GM23338 (cell line): ENCODE results near the gene AKT2. TPM values are rescaled to one million over a fixed set of nuclear protein-coding genes. Genes with fewer than 3 reads are reported as not detected.

Experiments used
- ATAC-seq: fragments of 200-7000 bp; cut with Tn5 transposase; 3 replicates; pipeline ENCODE4 v1.9.1; 2020
- DNase-seq: peaks from one replicate; pipeline ENCODE4 v3.0.0-alpha.2; 2015; ENCODE audit warnings: low spot score
- H2AFZ ChIP-seq: fragments of 200-600 bp; sonication (generic); 2 replicates; pipeline ENCODE4 v1.8.0; 2016; ENCODE audit warnings: antibody characterized with exemption, mild to moderate bottlenecking, moderate library complexity
- H3F3A ChIP-seq: fragments of 200-600 bp; sonication (generic); replicated peaks from 2 replicates; pipeline ENCODE4 v1.8.0; 2017; ENCODE audit warnings: antibody characterized with exemption, mixed run types, low read depth
- H3K27ac ChIP-seq: fragments of 200-600 bp; sonication (generic); 2 replicates; pipeline ENCODE4 v1.6.1; 2016; ENCODE audit warnings: low read depth
- H3K27me3 ChIP-seq: fragments of 200-600 bp; sonication (generic); 2 replicates; pipeline ENCODE4 v1.8.0; 2016; ENCODE audit warnings: mild to moderate bottlenecking, mixed run types, moderate library complexity; ENCODE audit not compliant: insufficient read depth
- H3K36me3 ChIP-seq: fragments of 200-600 bp; sonication (generic); 2 replicates; pipeline ENCODE4 v1.8.0; 2016; ENCODE audit warnings: mild to moderate bottlenecking; ENCODE audit not compliant: insufficient read depth
- H3K4me1 ChIP-seq: fragments of 200-600 bp; sonication (generic); 2 replicates; pipeline ENCODE4 v1.8.0; 2016; ENCODE audit warnings: mild to moderate bottlenecking, moderate library complexity; ENCODE audit not compliant: insufficient read depth
- H3K4me2 ChIP-seq: fragments of 200-600 bp; sonication (generic); 2 replicates; pipeline ENCODE4 v1.7.1; 2017; ENCODE audit warnings: mixed run types
- H3K4me3 ChIP-seq: fragments of 200-600 bp; sonication (generic); 2 replicates; pipeline ENCODE4 v1.6.1; 2016; ENCODE audit warnings: mixed run types
- H3K79me2 ChIP-seq: fragments of 200-600 bp; sonication (generic); replicated peaks from 2 replicates; pipeline ENCODE4 v1.8.0; 2017; ENCODE audit warnings: mild to moderate bottlenecking; ENCODE audit not compliant: insufficient read depth
- H3K9me2 ChIP-seq: fragments of 200-600 bp; sonication (generic); 2 replicates; pipeline ENCODE4 v1.8.0; 2017; ENCODE audit not compliant: insufficient read depth
- H4K20me1 ChIP-seq: fragments of 200-600 bp; sonication (generic); replicated peaks from 2 replicates; pipeline ENCODE4 v1.8.0; 2017; ENCODE audit warnings: mild to moderate bottlenecking; ENCODE audit not compliant: insufficient read depth
- H3K27ac Mint-ChIP-seq: 2 replicates; pipeline ENCODE4 v1.8.0; 2020; ENCODE audit warnings: inconsistent platforms, mild to moderate bottlenecking, moderate library complexity, mixed read lengths
- H3K27me3 Mint-ChIP-seq: 3 replicates; pipeline ENCODE4 v1.8.0; 2022; ENCODE audit warnings: low read depth, mild to moderate bottlenecking, moderate library complexity, mixed read lengths, inconsistent platforms; ENCODE audit not compliant: insufficient read depth, poor library complexity
- H3K36me3 Mint-ChIP-seq: 3 replicates; pipeline ENCODE4 v1.8.0; 2021; ENCODE audit warnings: low read depth, mild to moderate bottlenecking, inconsistent platforms, moderate library complexity, mixed read lengths
- H3K4me1 Mint-ChIP-seq: 3 replicates; pipeline ENCODE4 v1.8.0; 2020; ENCODE audit warnings: mild to moderate bottlenecking, inconsistent platforms, mixed read lengths
- H3K4me3 Mint-ChIP-seq: 3 replicates; pipeline ENCODE4 v1.8.0; 2021; ENCODE audit warnings: moderate library complexity, mild to moderate bottlenecking, inconsistent platforms, mixed read lengths
- H3K9me3 Mint-ChIP-seq: 3 replicates; pipeline ENCODE4 v1.8.0; 2020; ENCODE audit warnings: moderate library complexity, mild to moderate bottlenecking, inconsistent platforms, mixed read lengths
- CREB1 ChIP-seq: fragments of 250-450 bp; sonication (Bioruptor Pico); IDR thresholded peaks from 2 replicates; pipeline ENCODE4 v1.5.0; 2020; ENCODE audit warnings: low read depth, mild to moderate bottlenecking, moderate library complexity
- EZH2 ChIP-seq: fragments of 200-600 bp; sonication (generic); IDR thresholded peaks from one replicate; pipeline ENCODE4 v1.8.0; 2017; ENCODE audit warnings: antibody characterized with exemption, mild to moderate bottlenecking, low read depth; ENCODE audit not compliant: unreplicated experiment
- EZH2phosphoT487 ChIP-seq: fragments of 200-600 bp; sonication (generic); IDR thresholded peaks from one replicate; pipeline ENCODE4 v1.8.1; 2018; ENCODE audit warnings: antibody characterized with exemption; ENCODE audit not compliant: unreplicated experiment
- JUNB ChIP-seq: IDR thresholded peaks from one replicate; pipeline ENCODE4 v1.6.1; 2016; ENCODE audit warnings: antibody characterized with exemption; ENCODE audit not compliant: unreplicated experiment
- NANOG ChIP-seq: IDR thresholded peaks from 2 replicates; pipeline ENCODE4 v1.6.1; 2016; ENCODE audit warnings: antibody characterized with exemption, borderline replicate concordance
- POLR2AphosphoS5 ChIP-seq: IDR thresholded peaks from 2 replicates; pipeline ENCODE4 v1.6.1; 2016; ENCODE audit warnings: antibody characterized with exemption, low read depth
- STAT1 ChIP-seq: IDR thresholded peaks from one replicate; pipeline ENCODE4 v1.6.1; 2016; ENCODE audit warnings: antibody characterized with exemption; ENCODE audit not compliant: unreplicated experiment
- ZNF114 ChIP-seq: fragments of 250-450 bp; sonication (Bioruptor Pico); IDR thresholded peaks from 2 replicates; pipeline ENCODE4 v1.5.0; 2020; ENCODE audit warnings: mild to moderate bottlenecking, moderate library complexity
- ZNF331 ChIP-seq: fragments of 250-450 bp; sonication (Bioruptor Pico); IDR thresholded peaks from 2 replicates; pipeline ENCODE4 v1.5.0; 2020; ENCODE audit warnings: low read depth, mild to moderate bottlenecking, moderate library complexity
- polyA plus RNA-seq: library from polyadenylated mRNA; unstranded; fragments of >200 nt; fragmentation: Nextera tagmentation; extraction: Ambion mirVana; gene quantifications from 2 replicates; pipeline ENCODE4 v1.2.1, GENCODE V29; 2016
- total RNA-seq: library from RNA; depleted of rRNA; stranded (reverse); fragments of >200 nt; shearing (Covaris generic); gene quantifications from 2 replicates; pipeline ENCODE4 v1.2.3, GENCODE V29; 2014
- TF ChIP-seq, protein P1 (sequence below): fragments of 250-450 bp; sonication (Bioruptor Pico); IDR thresholded peaks from 2 replicates; pipeline ENCODE4 v1.5.0; 2020; ENCODE audit warnings: mild to moderate bottlenecking, moderate library complexity
- TF ChIP-seq, protein P2 (sequence below): IDR thresholded peaks from 2 replicates; pipeline ENCODE4 v1.6.1; 2016; ENCODE audit warnings: antibody characterized with exemption
- TF ChIP-seq, protein P3 (sequence below), 2 experiments: fragments of 200-600 bp in 1 of 2; sonication (generic) in 1 of 2; conservative IDR thresholded peaks; 2 replicates each; pipeline versions ENCODE4 v1.5.1 to v1.6.1; 2016 to 2017; ENCODE audit warnings: antibody characterized with exemption in 2 of 2, low read depth in 2 of 2, mild to moderate bottlenecking in 2 of 2, moderate library complexity in 1 of 2

The AKT2 gene
- total and polyA plus RNA-seq, 2 experiments from 2014 or later, result 17.6 to 123 TPM

- H3K27ac Mint-ChIP-seq, result peak overlapping the region; percentile 71; the same call in 1 of the 2 replicates
- Histone ChIP-seq H3K4me2 (no peak overlapping the region), H3K79me2 (no peaks in the 10 kb centered on the region; the same call in 1 of the 2 replicates), H3F3A (no peaks in the 10 kb centered on the region), H4K20me1 (peaks cover 6% of the 10 kb centered on the region; the same call in 1 of the 2 replicates), H3K4me1 (peaks cover 2% of the 10 kb centered on the region; the same call in 1 of the 2 replicates), H3K36me3 (no peaks in the 10 kb centered on the region; the same call in 1 of the 2 replicates), H3K4me3 (no peak overlapping the region), H3K27me3 (no peaks in the 10 kb centered on the region), H2AFZ (no peak overlapping the region), H3K9me2 (no peaks in the 10 kb centered on the region), H3K27ac (no peak overlapping the region)
- no peak for TF ChIP-seq POLR2AphosphoS5
- TF ChIP-seq, protein P1, sequence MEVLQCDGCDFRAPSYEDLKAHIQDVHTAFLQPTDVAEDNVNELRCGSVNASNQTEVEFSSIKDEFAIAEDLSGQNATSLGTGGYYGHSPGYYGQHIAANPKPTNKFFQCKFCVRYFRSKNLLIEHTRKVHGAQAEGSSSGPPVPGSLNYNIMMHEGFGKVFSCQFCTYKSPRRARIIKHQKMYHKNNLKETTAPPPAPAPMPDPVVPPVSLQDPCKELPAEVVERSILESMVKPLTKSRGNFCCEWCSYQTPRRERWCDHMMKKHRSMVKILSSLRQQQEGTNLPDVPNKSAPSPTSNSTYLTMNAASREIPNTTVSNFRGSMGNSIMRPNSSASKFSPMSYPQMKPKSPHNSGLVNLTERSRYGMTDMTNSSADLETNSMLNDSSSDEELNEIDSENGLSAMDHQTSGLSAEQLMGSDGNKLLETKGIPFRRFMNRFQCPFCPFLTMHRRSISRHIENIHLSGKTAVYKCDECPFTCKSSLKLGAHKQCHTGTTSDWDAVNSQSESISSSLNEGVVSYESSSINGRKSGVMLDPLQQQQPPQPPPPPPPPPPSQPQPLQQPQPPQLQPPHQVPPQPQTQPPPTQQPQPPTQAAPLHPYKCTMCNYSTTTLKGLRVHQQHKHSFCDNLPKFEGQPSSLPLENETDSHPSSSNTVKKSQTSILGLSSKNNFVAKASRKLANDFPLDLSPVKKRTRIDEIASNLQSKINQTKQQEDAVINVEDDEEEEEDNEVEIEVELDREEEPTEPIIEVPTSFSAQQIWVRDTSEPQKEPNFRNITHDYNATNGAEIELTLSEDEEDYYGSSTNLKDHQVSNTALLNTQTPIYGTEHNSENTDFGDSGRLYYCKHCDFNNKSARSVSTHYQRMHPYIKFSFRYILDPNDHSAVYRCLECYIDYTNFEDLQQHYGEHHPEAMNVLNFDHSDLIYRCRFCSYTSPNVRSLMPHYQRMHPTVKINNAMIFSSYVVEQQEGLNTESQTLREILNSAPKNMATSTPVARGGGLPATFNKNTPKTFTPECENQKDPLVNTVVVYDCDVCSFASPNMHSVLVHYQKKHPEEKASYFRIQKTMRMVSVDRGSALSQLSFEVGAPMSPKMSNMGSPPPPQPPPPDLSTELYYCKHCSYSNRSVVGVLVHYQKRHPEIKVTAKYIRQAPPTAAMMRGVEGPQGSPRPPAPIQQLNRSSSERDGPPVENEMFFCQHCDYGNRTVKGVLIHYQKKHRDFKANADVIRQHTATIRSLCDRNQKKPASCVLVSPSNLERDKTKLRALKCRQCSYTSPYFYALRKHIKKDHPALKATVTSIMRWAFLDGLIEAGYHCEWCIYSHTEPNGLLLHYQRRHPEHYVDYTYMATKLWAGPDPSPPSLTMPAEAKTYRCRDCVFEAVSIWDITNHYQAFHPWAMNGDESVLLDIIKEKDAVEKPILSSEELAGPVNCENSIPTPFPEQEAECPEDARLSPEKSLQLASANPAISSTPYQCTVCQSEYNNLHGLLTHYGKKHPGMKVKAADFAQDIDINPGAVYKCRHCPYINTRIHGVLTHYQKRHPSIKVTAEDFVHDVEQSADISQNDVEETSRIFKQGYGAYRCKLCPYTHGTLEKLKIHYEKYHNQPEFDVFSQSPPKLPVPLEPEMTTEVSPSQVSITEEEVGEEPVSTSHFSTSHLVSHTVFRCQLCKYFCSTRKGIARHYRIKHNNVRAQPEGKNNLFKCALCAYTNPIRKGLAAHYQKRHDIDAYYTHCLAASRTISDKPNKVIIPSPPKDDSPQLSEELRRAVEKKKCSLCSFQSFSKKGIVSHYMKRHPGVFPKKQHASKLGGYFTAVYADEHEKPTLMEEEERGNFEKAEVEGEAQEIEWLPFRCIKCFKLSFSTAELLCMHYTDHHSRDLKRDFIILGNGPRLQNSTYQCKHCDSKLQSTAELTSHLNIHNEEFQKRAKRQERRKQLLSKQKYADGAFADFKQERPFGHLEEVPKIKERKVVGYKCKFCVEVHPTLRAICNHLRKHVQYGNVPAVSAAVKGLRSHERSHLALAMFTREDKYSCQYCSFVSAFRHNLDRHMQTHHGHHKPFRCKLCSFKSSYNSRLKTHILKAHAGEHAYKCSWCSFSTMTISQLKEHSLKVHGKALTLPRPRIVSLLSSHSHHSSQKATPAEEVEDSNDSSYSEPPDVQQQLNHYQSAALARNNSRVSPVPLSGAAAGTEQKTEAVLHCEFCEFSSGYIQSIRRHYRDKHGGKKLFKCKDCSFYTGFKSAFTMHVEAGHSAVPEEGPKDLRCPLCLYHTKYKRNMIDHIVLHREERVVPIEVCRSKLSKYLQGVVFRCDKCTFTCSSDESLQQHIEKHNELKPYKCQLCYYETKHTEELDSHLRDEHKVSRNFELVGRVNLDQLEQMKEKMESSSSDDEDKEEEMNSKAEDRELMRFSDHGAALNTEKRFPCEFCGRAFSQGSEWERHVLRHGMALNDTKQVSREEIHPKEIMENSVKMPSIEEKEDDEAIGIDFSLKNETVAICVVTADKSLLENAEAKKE (CRISPR knock-in tag), result no peak
- TF ChIP-seq EZH2, result no peak
- TF ChIP-seq NANOG, result no peak
- TF ChIP-seq, protein P2, sequence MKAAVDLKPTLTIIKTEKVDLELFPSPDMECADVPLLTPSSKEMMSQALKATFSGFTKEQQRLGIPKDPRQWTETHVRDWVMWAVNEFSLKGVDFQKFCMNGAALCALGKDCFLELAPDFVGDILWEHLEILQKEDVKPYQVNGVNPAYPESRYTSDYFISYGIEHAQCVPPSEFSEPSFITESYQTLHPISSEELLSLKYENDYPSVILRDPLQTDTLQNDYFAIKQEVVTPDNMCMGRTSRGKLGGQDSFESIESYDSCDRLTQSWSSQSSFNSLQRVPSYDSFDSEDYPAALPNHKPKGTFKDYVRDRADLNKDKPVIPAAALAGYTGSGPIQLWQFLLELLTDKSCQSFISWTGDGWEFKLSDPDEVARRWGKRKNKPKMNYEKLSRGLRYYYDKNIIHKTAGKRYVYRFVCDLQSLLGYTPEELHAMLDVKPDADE, result no peak
- TF ChIP-seq EZH2phosphoT487, result no peak
- TF ChIP-seq STAT1, result no peak
- TF ChIP-seq ZNF114 (CRISPR knock-in tag), result no peak
- TF ChIP-seq, protein P3, sequence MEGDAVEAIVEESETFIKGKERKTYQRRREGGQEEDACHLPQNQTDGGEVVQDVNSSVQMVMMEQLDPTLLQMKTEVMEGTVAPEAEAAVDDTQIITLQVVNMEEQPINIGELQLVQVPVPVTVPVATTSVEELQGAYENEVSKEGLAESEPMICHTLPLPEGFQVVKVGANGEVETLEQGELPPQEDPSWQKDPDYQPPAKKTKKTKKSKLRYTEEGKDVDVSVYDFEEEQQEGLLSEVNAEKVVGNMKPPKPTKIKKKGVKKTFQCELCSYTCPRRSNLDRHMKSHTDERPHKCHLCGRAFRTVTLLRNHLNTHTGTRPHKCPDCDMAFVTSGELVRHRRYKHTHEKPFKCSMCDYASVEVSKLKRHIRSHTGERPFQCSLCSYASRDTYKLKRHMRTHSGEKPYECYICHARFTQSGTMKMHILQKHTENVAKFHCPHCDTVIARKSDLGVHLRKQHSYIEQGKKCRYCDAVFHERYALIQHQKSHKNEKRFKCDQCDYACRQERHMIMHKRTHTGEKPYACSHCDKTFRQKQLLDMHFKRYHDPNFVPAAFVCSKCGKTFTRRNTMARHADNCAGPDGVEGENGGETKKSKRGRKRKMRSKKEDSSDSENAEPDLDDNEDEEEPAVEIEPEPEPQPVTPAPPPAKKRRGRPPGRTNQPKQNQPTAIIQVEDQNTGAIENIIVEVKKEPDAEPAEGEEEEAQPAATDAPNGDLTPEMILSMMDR (conservative IDR thresholded peaks at IDR 0.05; ENCODE audit: low read depth in 2 of 2), result no peak
- TF ChIP-seq JUNB, result no peak
- TF ChIP-seq ZNF331 (CRISPR knock-in tag), result no peak
- no peak for TF ChIP-seq CREB1 (CRISPR knock-in tag)
- H3K4me1 Mint-ChIP-seq, result peaks cover 13% of the 10 kb centered on the region
- H3K9me3 Mint-ChIP-seq, result no peaks in the 10 kb centered on the region
- no peak overlapping the region for H3K4me3 Mint-ChIP-seq
- peaks cover 7% of the 10 kb centered on the region for H3K27me3 Mint-ChIP-seq
- DNase-seq (no peak), ATAC-seq (no peak)
- H3K36me3 Mint-ChIP-seq, result peaks cover 4% of the 10 kb centered on the region; the same call in 2 of the 3 replicates
Observed at GRCh38 chr19:40247735-40248262, 37.3 kb downstream of the AKT2 start.
